CD4-positive, alpha-beta T cell treated with Interleukin-15 for 4 hours (primary cell): ENCODE measurements around the gene C19orf53.
"Not testable (repeated sequence)": the region's sequence is repeated elsewhere in the genome, so short reads cannot be mapped to it uniquely, and the experiment has no call there.

Experiments
- DNase-seq: peaks from one replicate; pipeline ENCODE4 v3.0.0-alpha.2; 2020; ENCODE audit warnings: low spot score

C19orf53 gene

GRCh38 chr19:13764101-13764807, 10.0 kb upstream of the C19orf53 start, which contains the start of gene MRI1:
Gene MRI1, plus strand, starts transcription at chr19:13764522. Its CDS starts 67 bp downstream, at chr19:13764589.
- DNase-seq: peak; percentile 60

- peak; percentile 8 for DNase-seq
Measured at GRCh38 chr19:13764821-13765394, 9.3 kb upstream of the C19orf53 start.

- no peak for DNase-seq
Measured at GRCh38 chr19:13765395-13766094, 8.7 kb upstream of the C19orf53 start.

DNA sequence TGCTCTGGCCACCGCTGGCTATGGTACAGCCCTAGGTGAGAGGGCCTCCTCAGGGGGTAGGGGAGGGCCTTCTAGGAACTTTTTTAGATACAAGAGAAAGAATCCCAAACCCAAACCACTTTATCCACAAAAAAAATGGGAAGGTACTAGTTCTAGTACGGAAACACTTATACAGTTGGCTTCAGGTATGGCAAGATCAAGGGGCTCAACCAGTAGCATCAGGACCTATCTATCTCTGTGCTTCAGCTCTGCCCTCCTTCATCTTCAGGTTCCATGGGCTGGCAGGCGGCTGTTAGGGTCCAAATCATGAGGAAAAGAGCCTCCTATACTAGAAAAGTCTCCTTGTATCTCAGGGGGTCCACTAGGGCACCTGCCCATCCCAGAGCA, 8.2 kb upstream of the C19orf53 start:
- DNase-seq: no peak

DNA sequence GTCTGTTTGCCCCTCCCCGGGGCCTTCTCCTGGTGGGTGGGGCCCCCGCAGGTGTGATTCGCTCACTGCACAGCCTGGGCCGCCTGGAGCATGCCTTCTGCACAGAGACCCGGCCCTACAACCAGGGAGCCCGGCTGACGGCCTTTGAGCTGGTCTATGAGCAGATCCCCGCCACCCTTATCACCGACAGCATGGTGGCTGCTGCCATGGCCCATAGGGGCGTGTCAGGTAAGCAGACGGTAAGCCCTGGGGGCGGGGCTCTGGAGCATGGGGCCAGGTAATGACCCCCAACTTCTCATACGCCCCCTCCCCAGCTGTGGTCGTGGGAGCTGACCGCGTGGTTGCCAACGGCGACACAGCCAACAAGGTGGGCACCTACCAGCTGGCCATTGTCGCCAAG, 5.7 kb upstream of the C19orf53 start:
- no peak for DNase-seq

- no peak for DNase-seq
Measured at GRCh38 chr19:13770013-13770635, 4.1 kb upstream of the C19orf53 start.

- DNase-seq: no peak
Measured at GRCh38 chr19:13778398-13778797, 4.1 kb downstream of the C19orf53 start.

GRCh38 chr19:13778847-13779246, 4.6 kb downstream of the C19orf53 start:
- DNase-seq: no peak

DNA sequence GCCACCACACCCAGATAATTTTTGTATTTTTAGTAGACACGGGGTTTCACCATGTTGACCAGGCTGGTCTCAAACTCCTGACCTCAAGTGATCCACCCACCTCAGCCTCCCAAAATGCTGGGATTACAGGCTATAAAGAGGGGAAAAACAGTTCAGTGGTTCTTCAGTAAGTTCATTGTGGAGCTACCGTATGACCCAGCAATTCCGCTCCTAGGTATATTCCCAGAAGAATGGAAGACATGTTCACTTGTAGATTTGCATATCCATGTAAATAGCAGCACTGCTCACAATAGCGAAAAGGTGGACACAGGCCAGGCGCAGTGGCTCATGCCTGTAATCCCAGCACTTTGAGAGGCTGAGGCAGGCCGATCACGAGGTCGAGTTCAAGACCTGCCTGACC, 5.5 kb downstream of the C19orf53 start:
- DNase-seq: not testable (repeated sequence)

DNA sequence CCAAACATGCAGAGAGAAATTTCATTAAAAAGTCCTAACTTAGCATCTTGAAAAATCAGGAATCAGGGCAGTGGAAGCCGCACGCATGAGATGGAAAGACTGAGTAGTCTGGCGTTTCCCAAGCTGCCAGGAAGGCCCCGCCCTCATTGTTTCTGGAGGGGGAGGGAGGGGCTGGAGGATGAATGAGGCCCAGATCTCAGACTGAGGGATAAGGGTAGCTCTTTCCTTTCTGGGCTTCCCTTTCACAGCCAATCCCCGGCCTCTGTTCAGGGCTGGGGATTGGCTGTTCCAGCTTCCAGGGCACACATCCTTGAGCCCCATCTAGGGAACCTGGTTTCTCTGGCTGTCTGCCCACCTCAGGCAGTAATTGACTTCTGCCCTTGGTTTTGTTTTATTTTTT, 7.3 kb downstream of the C19orf53 start:
- no peak for DNase-seq

GRCh38 chr19:13782537-13782936, 8.3 kb downstream of the C19orf53 start:
- no peak for DNase-seq

DNA sequence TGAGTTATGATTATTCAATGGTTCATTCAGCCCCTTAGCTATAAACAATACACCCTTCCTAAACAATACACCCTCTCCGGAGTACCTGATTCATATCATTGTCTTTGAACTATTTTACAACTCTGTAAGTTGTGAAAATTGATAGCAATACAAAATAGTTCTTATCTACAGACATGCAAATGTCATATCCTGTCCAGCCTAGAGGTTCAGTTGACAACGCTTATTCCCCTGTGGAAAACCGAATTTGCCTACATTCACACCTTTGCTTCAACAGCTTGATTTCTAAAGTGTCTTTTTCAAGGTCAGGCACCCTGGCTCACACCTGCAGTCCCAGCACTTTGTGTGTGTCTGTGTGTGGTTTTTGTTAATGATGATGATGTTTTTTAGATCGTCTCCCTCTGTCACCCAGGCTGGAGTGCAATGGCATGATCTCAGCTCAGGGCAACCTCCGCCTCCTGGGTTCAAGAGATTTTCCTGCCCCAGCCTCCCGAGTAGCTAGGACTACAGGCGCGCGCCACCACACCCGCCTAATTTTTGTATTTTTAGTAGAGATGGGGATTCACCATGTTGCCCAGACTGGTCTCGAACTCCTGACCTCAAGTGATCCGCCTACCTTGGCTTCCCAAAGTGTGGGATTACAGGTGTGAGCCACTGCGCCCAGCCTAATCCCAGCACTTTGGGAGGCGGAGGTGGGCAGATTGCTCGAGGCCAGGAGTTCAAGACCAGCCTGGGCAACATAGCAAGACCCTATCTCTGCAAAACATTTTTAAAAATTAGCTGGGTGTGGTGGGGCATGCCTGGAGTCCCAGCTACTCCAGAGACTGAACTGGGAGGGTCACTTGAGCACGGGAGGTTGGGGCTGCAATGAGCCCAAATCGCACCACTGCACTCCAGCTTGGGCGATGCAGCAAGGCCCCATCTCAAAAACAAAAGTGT, 9.6 kb downstream of the C19orf53 start:
- no peak for DNase-seq

- peak; percentile 73 for DNase-seq
Measured at GRCh38 chr19:13784731-13785452, 10.6 kb downstream of the C19orf53 start.

DNA sequence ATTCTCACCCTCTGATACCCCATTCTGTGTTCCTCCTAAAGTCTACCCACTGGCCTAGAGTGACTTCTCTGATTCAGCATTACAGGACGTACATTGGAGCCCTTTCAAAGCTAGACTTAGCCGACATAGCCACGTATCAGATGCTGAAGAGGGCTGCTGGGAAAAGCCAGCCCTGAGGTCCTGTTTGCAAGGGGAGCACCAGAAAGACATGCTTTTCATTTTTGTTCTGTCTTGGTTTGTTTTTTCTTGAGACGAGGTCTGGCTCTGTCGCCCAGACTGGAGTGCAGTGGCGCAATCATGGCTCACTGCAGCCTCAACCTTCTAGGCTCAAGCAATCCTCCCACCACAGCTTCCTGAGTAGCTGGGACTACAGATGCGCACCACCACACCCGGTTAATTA, 14.7 kb downstream of the C19orf53 start:
- DNase-seq: peak; percentile 44

DNA sequence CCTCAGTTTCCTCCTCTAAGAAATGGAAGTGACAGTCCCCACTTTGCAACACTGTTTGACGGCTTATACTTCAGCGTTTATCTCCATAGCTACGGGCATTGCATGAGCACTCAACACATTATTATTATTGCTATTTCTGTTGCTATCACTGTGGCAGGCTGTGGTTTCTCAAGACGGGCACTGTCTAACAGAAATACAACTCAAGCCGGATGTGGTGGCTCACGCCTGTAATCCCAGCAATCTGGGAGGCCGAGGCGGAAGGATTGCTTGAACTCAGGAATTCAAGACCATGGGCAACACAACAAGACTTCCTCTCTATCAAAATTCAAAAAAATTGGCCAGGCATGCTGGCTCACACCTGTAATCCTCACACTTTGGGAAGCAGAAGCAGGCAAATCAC, 16.1 kb downstream of the C19orf53 start:
- DNase-seq: peak; percentile 71

DNA sequence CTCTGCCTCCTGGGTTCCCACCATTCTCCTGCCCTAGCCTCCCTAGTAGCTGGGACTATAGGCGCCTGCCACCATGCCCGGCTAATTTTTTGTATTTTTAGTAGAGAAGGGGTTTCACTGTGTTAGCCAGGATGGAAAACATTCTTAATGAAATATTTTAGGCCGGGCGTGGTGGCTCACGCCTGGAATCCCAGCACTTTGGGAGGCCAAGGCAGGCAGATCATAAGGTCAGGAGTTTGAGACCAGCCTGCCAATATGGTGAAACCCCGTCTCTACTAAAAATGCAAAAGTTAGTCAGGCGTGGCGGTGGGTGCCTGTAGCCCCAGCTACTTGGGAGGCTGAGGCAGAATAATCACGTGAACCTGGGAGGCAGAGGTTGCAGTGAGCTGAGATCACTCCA, 19.1 kb downstream of the C19orf53 start:
- DNase-seq: not testable (repeated sequence)

DNA sequence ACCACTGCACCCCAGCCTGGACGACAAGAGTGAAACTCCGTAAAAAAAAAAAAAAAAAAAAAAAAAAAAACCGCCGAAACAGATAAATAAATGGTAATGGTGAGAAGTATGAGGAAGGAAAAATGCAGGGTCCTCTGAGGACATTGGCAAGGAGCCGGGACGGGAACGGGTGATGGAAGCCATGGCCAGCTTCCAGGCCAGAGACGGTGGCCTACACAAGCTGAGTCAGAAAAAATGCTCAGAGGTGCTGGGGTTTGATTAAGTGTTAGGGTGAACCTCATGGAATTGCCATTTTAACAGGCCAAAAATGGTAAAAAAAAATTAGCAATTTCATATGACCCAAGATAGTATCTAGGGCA, 20.1 kb downstream of the C19orf53 start:
- no peak for DNase-seq

GRCh38 chr19:13794757-13795589, 20.7 kb downstream of the C19orf53 start, which contains the start of gene ZSWIM4:
Gene ZSWIM4, plus strand, starts transcription at chr19:13795443. Its CDS starts 206 bp downstream, at chr19:13795649.
- peak; percentile 97 for DNase-seq

DNA sequence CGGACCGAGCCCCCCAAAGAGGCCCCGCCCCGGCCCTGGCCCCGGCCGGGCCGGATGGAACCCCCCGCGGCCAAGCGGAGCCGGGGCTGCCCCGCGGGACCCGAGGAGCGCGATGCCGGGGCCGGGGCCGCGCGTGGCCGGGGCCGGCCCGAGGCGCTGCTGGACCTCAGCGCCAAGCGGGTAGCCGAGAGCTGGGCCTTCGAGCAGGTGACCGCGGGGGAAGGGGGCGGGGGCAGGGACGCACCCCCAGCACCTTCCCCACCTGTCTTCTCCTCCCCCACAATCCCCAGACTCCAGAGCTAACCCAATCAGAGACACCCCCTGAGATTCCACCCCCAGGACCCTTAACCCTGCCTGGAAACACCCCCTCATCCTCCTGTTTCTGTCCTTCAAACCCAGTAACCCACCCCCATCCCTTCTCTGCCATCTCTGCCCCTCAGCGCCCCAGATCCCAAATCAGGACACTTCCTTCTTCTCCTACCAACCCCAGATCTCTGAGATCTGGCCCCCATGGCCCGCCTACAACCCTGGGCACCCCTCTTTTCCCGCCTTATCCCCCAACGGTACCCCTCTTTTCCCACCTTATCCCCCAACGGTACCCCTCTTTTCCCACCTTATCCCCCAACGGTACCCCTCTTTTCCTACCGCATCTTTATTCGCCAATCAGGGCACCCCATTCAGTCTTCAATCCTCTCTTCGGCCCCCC, 21.5 kb downstream of the C19orf53 start:
- no peak for DNase-seq
